ENCODE results near the gene ATP10A. TPM values are rescaled to one million over a fixed set of nuclear protein-coding genes. Genes with fewer than 3 reads are reported as not detected.

ATP10A gene
- total RNA-seq, 2 experiments from 2014 or later = 0.06 TPM; not detected in 1

DNA sequence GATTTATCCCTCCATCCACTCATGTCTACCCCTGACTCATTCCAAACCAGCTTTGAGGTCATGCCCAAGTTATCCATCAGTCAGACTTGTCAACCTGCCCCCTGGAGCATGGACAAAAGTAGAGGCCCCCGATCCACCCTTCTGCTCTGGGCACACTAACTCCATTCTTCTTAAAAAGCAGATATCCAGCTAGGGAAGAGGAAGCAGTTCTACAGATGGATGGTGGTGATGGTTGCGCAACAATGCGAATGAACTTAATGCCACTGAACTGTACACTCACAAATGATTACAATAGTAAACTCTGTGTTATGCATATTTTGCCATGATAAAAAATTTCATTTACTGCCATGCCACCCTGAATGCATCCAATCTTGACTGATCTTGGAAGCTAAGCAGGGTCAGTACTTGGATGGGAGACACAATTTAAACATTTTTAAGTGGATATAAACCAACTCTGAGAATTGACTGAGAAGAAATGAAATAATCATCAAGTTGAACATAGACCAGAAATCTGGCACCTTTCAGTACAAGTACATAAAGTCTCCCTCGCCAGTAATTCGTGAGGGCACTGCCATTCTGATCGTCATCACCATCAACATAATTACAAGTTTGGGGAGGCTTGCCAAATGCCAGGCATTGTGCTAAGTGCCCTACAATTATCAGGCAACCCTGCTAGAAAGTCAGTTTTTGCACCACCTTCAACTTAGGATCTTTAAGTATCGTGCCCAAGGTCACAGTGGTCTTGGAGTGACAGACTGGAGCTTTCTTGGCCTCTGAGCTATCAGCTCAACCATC is 124.8 kb downstream of the ATP10A start:
- BruUV-seq (replicated peaks) = no TSS peak
- Histone ChIP-seq H4K20me1 (ENCODE audit: insufficient read depth, low read length) (no peaks in the 10 kb centered on the region), H3K4me2 (ENCODE audit: low read length) (no peak overlapping the region), H3K9me3 (ENCODE audit: low read length) (no peaks in the 10 kb centered on the region), H3K4me3 (ENCODE audit: low read depth, low read length, poor library complexity, severe bottlenecking) (no peak overlapping the region), H3K36me3 (ENCODE audit: insufficient read depth, low read length) (no peaks in the 10 kb centered on the region), H3K27ac (ENCODE audit: low read depth, low read length, poor library complexity, severe bottlenecking) (no peak overlapping the region), H3K9me2 (ENCODE audit: insufficient read depth, low read length) (no peaks in the 10 kb centered on the region), H2AFZ (ENCODE audit: low read length) (no peak overlapping the region), H3K4me1 (ENCODE audit: insufficient read depth, low read length, poor library complexity, severe bottlenecking) (no peaks in the 10 kb centered on the region), H3K79me2 (ENCODE audit: insufficient read depth, low read depth, low read length) (no peaks in the 10 kb centered on the region)
- intact Hi-C loops (cut with micrococcal nuclease; ENCODE audit: unreplicated experiment) = loop anchor here (2.0 kb wide), 1 partner anchor 20 kb away; no protein-coding TSS in a partner anchor
- DNase-seq (ENCODE audit: low spot score) = no peak
- TF ChIP-seq EZH2phosphoT487 (IDR thresholded peaks at IDR 0.05; ENCODE audit: borderline replicate concordance, low read depth, low read length) (no peak), CTCF (conservative IDR thresholded peaks at IDR 0.05; ENCODE audit: low read length) (no peak)
- CTCF ChIA-PET (ENCODE audit: unreplicated experiment) = no interaction called here
- POLR2A ChIA-PET = interaction anchor here (0.7 kb wide), 2 partner anchors 22 to 57 kb away, joined by 3 read pairs; no protein-coding TSS in a partner anchor

GRCh38 chr15:25737218-25737643 is 125.9 kb downstream of the ATP10A start:
- no peaks in the 10 kb centered on the region for H3K9me3 ChIP-seq (ENCODE audit: low read length)
- ChIA-PET POLR2A (interaction anchor here (0.7 kb wide), 1 partner anchor 59 kb away, joined by 3 read pairs; no protein-coding TSS in a partner anchor), CTCF (ENCODE audit: unreplicated experiment) (no interaction called here)
- intact Hi-C loops (cut with micrococcal nuclease; ENCODE audit: unreplicated experiment) = no loop called here
- no peaks in the 10 kb centered on the region for H3K79me2 ChIP-seq (ENCODE audit: insufficient read depth, low read depth, low read length)
- H3K27ac ChIP-seq (ENCODE audit: low read depth, low read length, poor library complexity, severe bottlenecking) = no peak overlapping the region
- TF ChIP-seq CTCF (conservative IDR thresholded peaks at IDR 0.05; ENCODE audit: low read length) (no peak), EZH2phosphoT487 (IDR thresholded peaks at IDR 0.05; ENCODE audit: borderline replicate concordance, low read depth, low read length) (no peak)
- no peaks in the 10 kb centered on the region for H3K4me1 ChIP-seq (ENCODE audit: insufficient read depth, low read length, poor library complexity, severe bottlenecking)
- no peaks in the 10 kb centered on the region for H3K36me3 ChIP-seq (ENCODE audit: insufficient read depth, low read length)
- no peak overlapping the region for H2AFZ ChIP-seq (ENCODE audit: low read length)
- H3K4me2 ChIP-seq (ENCODE audit: low read length) = no peak overlapping the region
- BruUV-seq (replicated peaks) = no TSS peak
- no peak for DNase-seq (ENCODE audit: low spot score)
- no peaks in the 10 kb centered on the region for H3K9me2 ChIP-seq (ENCODE audit: insufficient read depth, low read length)
- H4K20me1 ChIP-seq (ENCODE audit: insufficient read depth, low read length) = no peaks in the 10 kb centered on the region
- H3K4me3 ChIP-seq (ENCODE audit: low read depth, low read length, poor library complexity, severe bottlenecking) = no peak overlapping the region

DNA sequence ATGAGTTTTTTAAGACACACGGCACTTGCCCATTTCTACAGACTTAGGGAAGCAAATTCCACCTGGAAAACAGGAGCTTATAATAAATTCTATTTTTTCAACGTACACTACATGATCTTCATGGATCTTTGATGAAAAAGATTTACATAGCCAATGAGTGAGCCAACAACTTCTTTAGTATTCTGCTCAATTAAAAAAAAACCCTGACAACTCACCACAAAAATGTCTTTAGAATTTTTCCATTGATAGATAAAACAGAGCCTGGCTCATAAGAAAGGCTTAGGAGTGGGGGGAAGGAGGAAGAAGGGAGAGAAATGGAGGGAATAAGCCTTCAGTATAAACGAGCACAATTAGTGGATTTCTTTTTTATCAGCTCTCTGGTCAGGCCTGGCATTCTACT is 126.7 kb downstream of the ATP10A start:
- Histone ChIP-seq H3K36me3 (ENCODE audit: insufficient read depth, low read length) (no peaks in the 10 kb centered on the region), H4K20me1 (ENCODE audit: insufficient read depth, low read length) (no peaks in the 10 kb centered on the region), H3K4me1 (ENCODE audit: insufficient read depth, low read length, poor library complexity, severe bottlenecking) (no peaks in the 10 kb centered on the region), H3K79me2 (ENCODE audit: insufficient read depth, low read depth, low read length) (no peaks in the 10 kb centered on the region), H3K9me3 (ENCODE audit: low read length) (no peaks in the 10 kb centered on the region), H3K27ac (ENCODE audit: low read depth, low read length, poor library complexity, severe bottlenecking) (no peak overlapping the region), H2AFZ (ENCODE audit: low read length) (no peak overlapping the region), H3K4me2 (ENCODE audit: low read length) (no peak overlapping the region), H3K4me3 (ENCODE audit: low read depth, low read length, poor library complexity, severe bottlenecking) (no peak overlapping the region), H3K9me2 (ENCODE audit: insufficient read depth, low read length) (no peaks in the 10 kb centered on the region)
- intact Hi-C loops (cut with micrococcal nuclease; ENCODE audit: unreplicated experiment) = no loop called here
- no peak for TF ChIP-seq EZH2phosphoT487 (IDR thresholded peaks at IDR 0.05; ENCODE audit: borderline replicate concordance, low read depth, low read length)
- TF ChIP-seq CTCF (conservative IDR thresholded peaks at IDR 0.05; ENCODE audit: low read length) = no peak
- ChIA-PET CTCF (ENCODE audit: unreplicated experiment) (no interaction called here), POLR2A (no interaction called here)
- DNase-seq (ENCODE audit: low spot score) = no peak
- BruUV-seq (replicated peaks) = no TSS peak
